Upper lobe of left lung (tissue), 6 donors: ENCODE data around the gene FAM236B. TPM values are rescaled to one million over a fixed set of nuclear protein-coding genes. Genes with fewer than 3 reads are reported as not detected.
"Not testable (repeated sequence)": the region's sequence is repeated elsewhere in the genome, so short reads cannot be mapped to it uniquely, and the experiment has no call there.

Experiments
- ATAC-seq, 2 donors: fragments of 200-7000 bp; cut with Tn5 transposase; one replicate each; pipeline ENCODE4 v1.9.1; 2022; ENCODE audit warnings: mild to moderate bottlenecking in 2 of 2, moderate library complexity in 2 of 2; ENCODE audit not compliant: low FRiP score in 2 of 2
- DNase-seq, 2 donors: peaks; one replicate each; pipeline ENCODE4 v3.0.0-alpha.2; 2019 to 2020
- H3K27ac ChIP-seq, 4 donors: fragments of 200-600 bp; sonication (generic); one replicate each; pipeline ENCODE4 v1.5.1; 2016 to 2019
- H3K27me3 ChIP-seq, 4 donors: fragments of 200-600 bp; sonication (generic); one replicate each; pipeline ENCODE4 v1.5.1; 2017 to 2019
- H3K36me3 ChIP-seq, 4 donors: fragments of 200-600 bp; sonication (generic); one replicate each; pipeline ENCODE4 v1.5.1; 2016 to 2019
- H3K4me1 ChIP-seq, 4 donors: fragments of 200-600 bp; sonication (generic); one replicate each; pipeline ENCODE4 v1.5.1; 2018 to 2019
- H3K4me3 ChIP-seq, 4 donors: fragments of 200-600 bp; sonication (generic); one replicate each; pipeline ENCODE4 v1.5.1; 2017 to 2019; ENCODE audit warnings: mild to moderate bottlenecking in 2 of 4, moderate library complexity in 1 of 4
- H3K9me3 ChIP-seq, 4 donors: fragments of 200-600 bp; sonication (generic); one replicate each; pipeline ENCODE4 v1.5.1; 2018 to 2019
- WGBS, 2 donors: methylation state at CpG; one replicate each; pipeline ENCODE4 v1.1.5; 2017 to 2018; 5-methylcytosine and 5-hydroxymethylcytosine counted together
- total RNA-seq, 6 donors: library from RNA; depleted of rRNA in 4 of 6; stranded (reverse); fragments of >200 nt in 4 of 6; gene quantifications; one replicate each; pipeline versions ENCODE4 v1.1.0 to v1.2.1, GENCODE V29; 2016 to 2021
- donor health status: DM: no; HTN: no; CAD: no; lungs with moderate emphysema.
- donor health status: DM: no; HTN: yes; CAD: no; lungs with severe emphysema.

Gene FAM236B
- total RNA-seq: not detected

- H3K9me3 ChIP-seq, ATAC-seq, H3K4me3 ChIP-seq, DNase-seq, H3K36me3 ChIP-seq, H3K4me1 ChIP-seq, H3K27me3 ChIP-seq, H3K27ac ChIP-seq: not testable (repeated sequence)
- no CpG with 5 or more reads among the region's 15 CpGs for WGBS, 2 donors
Observed at GRCh38 chrX:72782560-72782959, at the start of gene FAM236B. TSS of gene FAM236B (minus strand) at chrX:72782660. CDS start at chrX:72782560, 100 bp downstream.

GRCh38 chrX:72830701-72831100, 48.2 kb upstream of the FAM236B start:
- not testable (repeated sequence) for H3K4me1 ChIP-seq, DNase-seq, ATAC-seq, H3K36me3 ChIP-seq, H3K27me3 ChIP-seq, H3K27ac ChIP-seq, H3K9me3 ChIP-seq, H3K4me3 ChIP-seq
- WGBS, 2 donors: no CpG with 5 or more reads among the region's 13 CpGs

GRCh38 chrX:72808110-72808509, 25.6 kb upstream of the FAM236B start, which contains the start of gene FAM236D:
TSS of gene FAM236D (minus strand) at chrX:72808210. CDS start at chrX:72808110, 100 bp downstream.
- not testable (repeated sequence) for H3K27me3 ChIP-seq, H3K27ac ChIP-seq, H3K36me3 ChIP-seq, DNase-seq, H3K4me3 ChIP-seq, H3K4me1 ChIP-seq, ATAC-seq, H3K9me3 ChIP-seq
- no CpG with 5 or more reads among the region's 13 CpGs for WGBS, 2 donors

- not testable (repeated sequence) for H3K27ac ChIP-seq, ATAC-seq, H3K27me3 ChIP-seq, H3K9me3 ChIP-seq, DNase-seq, H3K4me3 ChIP-seq, H3K4me1 ChIP-seq, H3K36me3 ChIP-seq
- WGBS, 2 donors: 83% methylated on average over 2 of the region's 3 CpGs; no CpG with 5 or more reads in 1 of the 2 donors
Observed at GRCh38 chrX:72790390-72790789, 7.9 kb upstream of the FAM236B start.

- not testable (repeated sequence) for DNase-seq, H3K4me3 ChIP-seq, H3K27me3 ChIP-seq, H3K4me1 ChIP-seq, H3K9me3 ChIP-seq, H3K36me3 ChIP-seq, H3K27ac ChIP-seq, ATAC-seq
- WGBS, 2 donors: no CpG with 5 or more reads among the region's 1 CpG
Observed at GRCh38 chrX:72788142-72788541, 5.7 kb upstream of the FAM236B start.

- not testable (repeated sequence) for DNase-seq, H3K4me1 ChIP-seq, H3K27ac ChIP-seq, ATAC-seq, H3K9me3 ChIP-seq, H3K36me3 ChIP-seq, H3K4me3 ChIP-seq, H3K27me3 ChIP-seq
- no CpG with 5 or more reads among the region's 6 CpGs for WGBS, 2 donors
Observed at GRCh38 chrX:72783964-72784363, 1.5 kb upstream of the FAM236B start.

GRCh38 chrX:72783365-72783936, 991 bp upstream of the FAM236B start:
- not testable (repeated sequence) for ATAC-seq, H3K27me3 ChIP-seq, DNase-seq, H3K4me1 ChIP-seq, H3K36me3 ChIP-seq, H3K27ac ChIP-seq, H3K9me3 ChIP-seq, H3K4me3 ChIP-seq
- no CpG with 5 or more reads among the region's 8 CpGs for WGBS, 2 donors

- H3K9me3 ChIP-seq, H3K27me3 ChIP-seq, DNase-seq, H3K4me1 ChIP-seq, H3K27ac ChIP-seq, H3K4me3 ChIP-seq, ATAC-seq, H3K36me3 ChIP-seq: not testable (repeated sequence)
- no CpG with 5 or more reads among the region's 6 CpGs for WGBS, 2 donors
Observed at GRCh38 chrX:72778146-72778545, 4.3 kb downstream of the FAM236B start.

- not testable (repeated sequence) for DNase-seq, H3K27ac ChIP-seq, H3K9me3 ChIP-seq, H3K4me1 ChIP-seq, ATAC-seq, H3K36me3 ChIP-seq, H3K27me3 ChIP-seq, H3K4me3 ChIP-seq
- WGBS, 2 donors: no CpG with 5 or more reads among the region's 15 CpGs
Observed at GRCh38 chrX:72777467-72777790, 5.0 kb downstream of the FAM236B start.

GRCh38 chrX:72776653-72777466, 5.6 kb downstream of the FAM236B start, which contains the start of gene DMRTC1B:
TSS of gene DMRTC1B (plus strand) at chrX:72776890. CDS start at chrX:72845136, 68,246 bp downstream.
- WGBS, 2 donors: no CpG with 5 or more reads among the region's 44 CpGs
- not testable (repeated sequence) for H3K9me3 ChIP-seq, H3K4me3 ChIP-seq, H3K4me1 ChIP-seq, DNase-seq, H3K27me3 ChIP-seq, H3K36me3 ChIP-seq, H3K27ac ChIP-seq
- ATAC-seq: peak; percentile 63 to 75

- ATAC-seq, H3K9me3 ChIP-seq, DNase-seq, H3K4me1 ChIP-seq, H3K27ac ChIP-seq, H3K36me3 ChIP-seq, H3K27me3 ChIP-seq, H3K4me3 ChIP-seq: not testable (repeated sequence)
- WGBS, 2 donors: no CpG with 5 or more reads among the region's 9 CpGs
Observed at GRCh38 chrX:72760454-72760853, 22.0 kb downstream of the FAM236B start.

- not testable (repeated sequence) for H3K27ac ChIP-seq, H3K27me3 ChIP-seq, H3K36me3 ChIP-seq, H3K4me3 ChIP-seq, ATAC-seq, H3K9me3 ChIP-seq, DNase-seq, H3K4me1 ChIP-seq
- no CpG with 5 or more reads among the region's 3 CpGs for WGBS, 2 donors
Observed at GRCh38 chrX:72748545-72748944, 33.9 kb downstream of the FAM236B start.

- H3K4me3 ChIP-seq, H3K9me3 ChIP-seq, ATAC-seq, H3K27me3 ChIP-seq, DNase-seq, H3K27ac ChIP-seq, H3K4me1 ChIP-seq, H3K36me3 ChIP-seq: not testable (repeated sequence)
- no CpG with 5 or more reads among the region's 7 CpGs for WGBS, 2 donors
Observed at GRCh38 chrX:72745546-72745945, 36.9 kb downstream of the FAM236B start.
